GM12874 (cell line): ENCODE results near the gene DNAJC5.

Experiments
- TF ChIP-seq, protein P1 (sequence below): IDR thresholded peaks from 2 replicates; pipeline ENCODE4 v1.5.1; 2011; ENCODE audit warnings: low read depth, mild to moderate bottlenecking, control low read depth, low read length, moderate library complexity; ENCODE audit not compliant: insufficient read depth

Gene DNAJC5

DNA sequence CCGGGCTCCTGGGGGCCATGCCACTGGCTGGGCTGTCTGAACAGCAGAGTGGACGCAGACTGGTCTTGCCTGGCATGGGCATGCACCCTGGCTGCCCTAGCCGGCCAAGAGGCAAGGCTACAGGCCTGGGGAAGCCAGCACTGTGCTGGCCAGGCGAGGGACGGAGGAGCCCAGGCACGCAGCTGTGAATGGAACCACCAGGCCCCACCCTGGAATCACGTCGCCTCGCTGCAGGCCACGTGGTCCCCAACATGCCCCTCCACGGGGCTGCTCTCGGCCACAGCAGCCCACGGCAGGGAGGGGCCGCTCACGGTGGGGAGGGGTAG, 57.2 kb downstream of the DNAJC5 start:
- TF ChIP-seq, protein P1, sequence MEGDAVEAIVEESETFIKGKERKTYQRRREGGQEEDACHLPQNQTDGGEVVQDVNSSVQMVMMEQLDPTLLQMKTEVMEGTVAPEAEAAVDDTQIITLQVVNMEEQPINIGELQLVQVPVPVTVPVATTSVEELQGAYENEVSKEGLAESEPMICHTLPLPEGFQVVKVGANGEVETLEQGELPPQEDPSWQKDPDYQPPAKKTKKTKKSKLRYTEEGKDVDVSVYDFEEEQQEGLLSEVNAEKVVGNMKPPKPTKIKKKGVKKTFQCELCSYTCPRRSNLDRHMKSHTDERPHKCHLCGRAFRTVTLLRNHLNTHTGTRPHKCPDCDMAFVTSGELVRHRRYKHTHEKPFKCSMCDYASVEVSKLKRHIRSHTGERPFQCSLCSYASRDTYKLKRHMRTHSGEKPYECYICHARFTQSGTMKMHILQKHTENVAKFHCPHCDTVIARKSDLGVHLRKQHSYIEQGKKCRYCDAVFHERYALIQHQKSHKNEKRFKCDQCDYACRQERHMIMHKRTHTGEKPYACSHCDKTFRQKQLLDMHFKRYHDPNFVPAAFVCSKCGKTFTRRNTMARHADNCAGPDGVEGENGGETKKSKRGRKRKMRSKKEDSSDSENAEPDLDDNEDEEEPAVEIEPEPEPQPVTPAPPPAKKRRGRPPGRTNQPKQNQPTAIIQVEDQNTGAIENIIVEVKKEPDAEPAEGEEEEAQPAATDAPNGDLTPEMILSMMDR, result no peak

DNA sequence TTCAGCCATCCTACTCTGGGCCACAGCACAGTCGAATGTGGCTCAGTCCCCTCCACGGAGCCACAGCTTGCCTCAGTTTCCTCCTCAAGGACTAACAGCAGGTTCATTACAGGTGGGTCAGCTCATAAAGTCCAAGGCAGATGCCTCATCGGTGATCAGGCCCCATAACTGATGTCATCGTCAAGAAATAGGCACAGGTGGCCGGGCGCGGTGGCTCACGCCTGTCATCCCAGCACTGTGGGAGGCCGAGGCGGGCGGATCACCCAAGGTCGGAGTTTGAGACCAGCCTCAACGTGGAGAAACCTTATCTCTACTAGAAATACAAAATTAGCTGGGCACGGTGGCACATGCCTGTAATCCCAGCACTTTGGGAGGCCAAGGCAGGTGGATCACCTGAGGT, 57.8 kb downstream of the DNAJC5 start:
- TF ChIP-seq, protein P1, result no peak

DNA sequence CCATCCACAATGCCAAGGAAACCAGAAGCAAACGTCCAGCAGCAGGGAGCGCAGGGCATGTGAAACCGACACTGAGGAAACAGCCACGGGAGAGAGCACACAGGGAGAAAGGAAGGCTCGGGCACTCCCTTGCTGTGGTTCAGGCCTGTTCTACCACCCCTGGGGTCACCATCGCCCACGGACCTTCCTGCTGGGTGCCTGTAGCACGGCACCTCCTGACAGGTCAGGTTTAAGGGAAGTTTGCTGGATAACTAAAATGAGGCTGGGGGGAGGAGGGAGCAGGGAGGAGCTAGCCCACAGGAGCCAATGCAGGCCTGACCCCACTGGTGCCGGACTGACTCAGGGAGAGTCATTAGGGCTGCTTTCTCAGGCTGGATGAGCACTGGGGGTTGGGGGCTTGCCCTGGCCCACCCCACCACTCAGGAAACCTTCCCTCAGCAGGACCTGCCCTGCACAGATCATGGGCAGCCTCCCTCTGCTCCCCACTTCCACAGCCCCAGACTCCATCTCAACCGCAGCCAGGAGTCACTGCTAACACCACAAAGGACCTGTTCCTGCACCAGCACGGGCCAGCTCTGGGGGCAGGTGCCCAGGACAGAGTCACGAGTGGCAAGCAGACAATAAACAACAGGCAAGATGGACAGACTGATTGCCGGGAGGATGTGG, 59.0 kb downstream of the DNAJC5 start:
- TF ChIP-seq, protein P1, result no peak

DNA sequence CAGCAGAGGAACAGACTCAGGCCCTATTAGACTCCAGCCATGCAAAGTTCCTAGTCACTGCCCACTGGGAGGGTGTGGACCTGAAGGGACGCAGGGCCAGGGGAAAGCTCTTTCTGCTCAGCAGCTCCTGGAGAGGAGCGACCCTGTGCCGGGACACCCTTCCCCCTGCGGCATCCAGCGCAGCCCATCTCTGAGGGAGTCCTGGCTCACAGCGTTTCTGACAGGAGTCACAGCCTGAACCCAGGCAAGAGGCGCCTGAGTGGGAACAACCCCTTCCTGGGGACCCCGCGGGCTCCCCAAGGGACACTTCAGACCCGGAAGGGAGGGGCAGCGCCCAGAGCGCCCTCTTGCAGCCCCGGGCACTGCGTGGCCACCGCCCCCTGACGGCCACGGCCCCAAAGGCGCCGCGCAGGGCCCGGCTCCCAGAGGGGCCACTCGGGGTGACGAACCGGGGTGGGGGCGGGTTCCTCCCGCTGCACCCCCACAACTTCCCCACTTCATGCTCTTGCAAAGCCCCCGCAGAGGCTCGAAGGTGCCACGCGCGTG, 60.4 kb downstream of the DNAJC5 start:
- TF ChIP-seq, protein P1, result peak; percentile 44

DNA sequence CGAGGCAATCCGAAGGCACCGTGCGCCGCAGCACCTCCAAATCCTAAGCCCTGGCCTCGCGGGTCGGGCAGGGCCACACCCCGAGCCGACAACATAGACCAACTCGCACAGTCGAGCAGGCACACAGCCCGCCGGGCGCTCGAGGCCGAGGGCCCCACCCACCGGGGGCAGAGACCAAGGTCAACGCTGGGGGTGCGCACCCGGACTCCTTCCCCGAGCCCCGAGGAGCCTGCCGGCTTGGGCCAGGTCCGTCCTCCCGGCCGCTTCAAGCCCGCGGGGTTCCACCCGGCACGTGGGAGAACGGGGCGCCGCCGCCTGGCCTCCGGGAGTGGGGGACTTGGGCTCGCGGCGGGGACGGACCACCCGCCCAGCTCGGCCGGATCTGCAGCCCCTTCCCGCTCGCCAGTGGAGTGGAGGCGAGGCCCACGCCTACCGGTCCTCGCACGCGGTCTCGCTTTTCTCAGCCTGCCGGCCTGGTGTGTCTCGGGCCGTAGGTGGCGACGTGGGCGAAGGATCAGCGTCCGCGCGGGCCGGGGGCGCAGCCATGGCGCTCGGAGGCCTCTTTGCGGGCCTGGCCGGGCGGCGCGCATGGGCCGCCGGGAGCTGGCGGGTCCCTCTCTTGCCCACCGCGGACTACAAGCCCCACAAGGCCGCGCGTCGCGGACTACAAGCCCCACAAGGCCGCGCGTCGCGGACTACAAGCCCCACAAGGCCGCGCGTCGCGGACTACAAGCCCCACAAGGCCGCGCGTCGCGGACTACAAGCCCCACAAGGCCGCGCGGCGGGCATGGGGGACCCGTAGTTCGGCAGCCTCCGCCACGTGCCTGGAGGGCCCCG, 61.1 kb downstream of the DNAJC5 start, which contains the start of gene UCKL1:
Gene UCKL1, minus strand, starts transcription at position 590 of the 837 bp plus-strand sequence. Its CDS starts 44 bp downstream, at position 546.
- TF ChIP-seq, protein P1, result no peak

DNA sequence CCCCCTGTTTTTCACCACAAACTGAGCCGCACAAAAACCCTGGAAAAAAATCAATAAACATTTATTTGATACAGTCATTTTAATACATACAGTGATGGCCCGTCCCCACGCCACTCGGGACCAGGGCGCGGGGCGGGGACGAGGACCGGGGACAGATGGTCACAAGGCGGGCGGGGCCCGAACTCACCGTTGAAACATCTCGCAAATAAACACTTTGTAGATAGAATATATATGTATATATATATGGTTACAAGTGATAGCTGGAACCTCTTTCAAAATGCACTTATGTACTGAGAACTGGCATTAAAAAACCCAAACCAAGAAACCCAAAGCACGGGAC, 61.7 kb downstream of the DNAJC5 start:
- TF ChIP-seq, protein P1, result no peak

DNA sequence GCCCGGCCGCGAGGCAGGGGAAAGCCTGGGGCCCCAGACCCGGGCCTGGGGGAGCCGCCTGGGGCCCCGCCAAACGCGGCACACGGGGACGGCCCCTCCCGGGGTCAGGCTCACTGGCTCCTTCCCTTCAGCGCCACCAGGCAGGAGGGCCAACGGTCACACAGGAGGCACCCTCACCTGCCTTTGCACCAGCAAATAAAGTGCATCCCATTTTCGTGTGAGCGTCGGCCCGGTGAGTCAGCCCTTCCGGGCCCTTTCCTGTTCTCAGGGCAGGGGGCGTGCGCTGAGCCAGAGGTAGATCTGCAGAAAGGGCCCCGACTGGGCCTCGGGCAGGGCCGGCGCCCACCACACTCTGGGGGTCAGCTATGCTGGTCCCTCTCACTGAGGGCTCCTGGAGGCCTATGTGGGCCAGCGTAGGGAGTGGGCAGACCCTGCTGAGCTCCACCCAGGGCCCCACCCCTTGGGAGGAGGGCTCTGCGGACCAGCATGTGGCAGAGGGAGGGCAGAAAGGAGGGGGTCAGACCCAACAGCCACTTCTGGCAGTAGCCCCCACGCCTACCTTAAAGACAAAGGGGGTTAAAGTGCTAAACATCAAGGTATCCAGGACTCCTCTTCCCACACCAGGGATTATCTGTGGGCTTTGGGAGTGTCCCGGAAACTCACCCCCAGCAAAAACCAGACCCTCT, 62.2 kb downstream of the DNAJC5 start:
- TF ChIP-seq, protein P1, result 0 out of 2 replicates have a peak, but pooled peaks have one; percentile 1
